VCaP (cell line): ENCODE measurements around the gene TSPAN18.

ENCODE experiments used
- H3K27ac ChIP-seq: fragments of 450-650 bp; 2 replicates; pipeline ENCODE4 v1.5.1; 2017
- TF ChIP-seq, protein P1 (sequence below): fragments of 450-650 bp; conservative IDR thresholded peaks from 2 replicates; pipeline ENCODE4 v1.5.1; 2017; ENCODE audit warnings: mild to moderate bottlenecking, moderate library complexity

TSPAN18 gene

DNA sequence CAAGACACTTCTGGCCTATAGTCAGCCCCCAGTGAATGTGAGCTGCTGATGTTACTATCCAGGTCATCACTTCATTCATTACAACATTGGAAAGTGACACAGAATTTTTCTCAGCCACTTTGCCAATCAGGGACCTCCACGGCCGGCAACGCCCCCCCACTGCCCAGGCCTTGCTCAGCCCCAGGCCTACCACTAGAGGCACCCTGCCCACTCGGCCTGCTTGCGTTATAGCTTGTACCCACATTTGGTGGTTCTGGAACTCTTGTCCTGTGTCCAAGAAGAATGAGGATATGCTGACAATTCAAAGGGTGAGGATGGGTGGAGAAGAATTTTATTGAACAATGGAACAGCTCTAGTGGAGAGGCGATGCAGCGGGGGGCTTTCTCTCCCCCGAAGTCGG, 96.2 kb downstream of the TSPAN18 start:
- no peak overlapping the region for H3K27ac ChIP-seq
- TF ChIP-seq, protein P1, sequence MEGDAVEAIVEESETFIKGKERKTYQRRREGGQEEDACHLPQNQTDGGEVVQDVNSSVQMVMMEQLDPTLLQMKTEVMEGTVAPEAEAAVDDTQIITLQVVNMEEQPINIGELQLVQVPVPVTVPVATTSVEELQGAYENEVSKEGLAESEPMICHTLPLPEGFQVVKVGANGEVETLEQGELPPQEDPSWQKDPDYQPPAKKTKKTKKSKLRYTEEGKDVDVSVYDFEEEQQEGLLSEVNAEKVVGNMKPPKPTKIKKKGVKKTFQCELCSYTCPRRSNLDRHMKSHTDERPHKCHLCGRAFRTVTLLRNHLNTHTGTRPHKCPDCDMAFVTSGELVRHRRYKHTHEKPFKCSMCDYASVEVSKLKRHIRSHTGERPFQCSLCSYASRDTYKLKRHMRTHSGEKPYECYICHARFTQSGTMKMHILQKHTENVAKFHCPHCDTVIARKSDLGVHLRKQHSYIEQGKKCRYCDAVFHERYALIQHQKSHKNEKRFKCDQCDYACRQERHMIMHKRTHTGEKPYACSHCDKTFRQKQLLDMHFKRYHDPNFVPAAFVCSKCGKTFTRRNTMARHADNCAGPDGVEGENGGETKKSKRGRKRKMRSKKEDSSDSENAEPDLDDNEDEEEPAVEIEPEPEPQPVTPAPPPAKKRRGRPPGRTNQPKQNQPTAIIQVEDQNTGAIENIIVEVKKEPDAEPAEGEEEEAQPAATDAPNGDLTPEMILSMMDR, result no peak

DNA sequence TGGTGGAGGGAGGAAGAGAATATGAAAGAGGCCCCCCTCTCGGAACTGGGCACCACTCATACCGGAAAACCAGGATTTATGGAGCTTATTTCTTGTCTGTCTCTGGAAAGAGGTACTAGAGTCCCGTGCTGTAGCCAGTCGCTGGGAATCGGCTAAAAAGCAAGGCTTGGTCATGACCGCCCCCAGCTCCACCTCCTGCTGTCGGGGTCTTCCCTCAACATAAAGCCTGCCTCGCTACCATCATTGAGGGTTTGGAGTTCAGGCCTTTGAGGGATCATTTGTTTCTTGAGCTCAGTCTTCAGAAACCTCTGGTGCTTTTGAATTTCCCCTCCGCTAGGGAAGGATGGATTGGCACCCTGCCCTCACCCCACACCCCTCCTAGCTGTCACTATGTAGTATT, 97.1 kb downstream of the TSPAN18 start:
- TF ChIP-seq, protein P1, result no peak
- no peak overlapping the region for H3K27ac ChIP-seq

DNA sequence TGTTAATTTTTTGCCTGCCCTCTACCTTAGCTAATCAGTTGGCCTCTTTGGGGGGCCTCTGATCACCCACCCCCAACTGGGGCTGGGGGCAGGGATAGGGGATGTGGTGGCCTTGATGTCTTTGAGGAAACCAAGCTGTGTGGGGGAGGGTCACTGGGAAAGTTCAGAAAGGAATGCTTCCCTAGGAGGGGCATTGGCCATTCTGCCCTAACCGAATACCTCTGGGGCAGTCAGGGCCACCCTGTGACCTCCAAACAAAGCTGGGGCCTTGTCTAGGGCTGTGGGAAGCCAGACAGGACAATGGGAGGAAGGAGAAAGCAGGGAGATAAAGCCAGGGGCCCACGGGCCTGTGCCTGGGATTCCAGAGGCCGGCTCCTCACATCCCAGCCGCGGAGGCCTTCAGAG, 97.5 kb downstream of the TSPAN18 start:
- no peak overlapping the region for H3K27ac ChIP-seq
- TF ChIP-seq, protein P1, result no peak

DNA sequence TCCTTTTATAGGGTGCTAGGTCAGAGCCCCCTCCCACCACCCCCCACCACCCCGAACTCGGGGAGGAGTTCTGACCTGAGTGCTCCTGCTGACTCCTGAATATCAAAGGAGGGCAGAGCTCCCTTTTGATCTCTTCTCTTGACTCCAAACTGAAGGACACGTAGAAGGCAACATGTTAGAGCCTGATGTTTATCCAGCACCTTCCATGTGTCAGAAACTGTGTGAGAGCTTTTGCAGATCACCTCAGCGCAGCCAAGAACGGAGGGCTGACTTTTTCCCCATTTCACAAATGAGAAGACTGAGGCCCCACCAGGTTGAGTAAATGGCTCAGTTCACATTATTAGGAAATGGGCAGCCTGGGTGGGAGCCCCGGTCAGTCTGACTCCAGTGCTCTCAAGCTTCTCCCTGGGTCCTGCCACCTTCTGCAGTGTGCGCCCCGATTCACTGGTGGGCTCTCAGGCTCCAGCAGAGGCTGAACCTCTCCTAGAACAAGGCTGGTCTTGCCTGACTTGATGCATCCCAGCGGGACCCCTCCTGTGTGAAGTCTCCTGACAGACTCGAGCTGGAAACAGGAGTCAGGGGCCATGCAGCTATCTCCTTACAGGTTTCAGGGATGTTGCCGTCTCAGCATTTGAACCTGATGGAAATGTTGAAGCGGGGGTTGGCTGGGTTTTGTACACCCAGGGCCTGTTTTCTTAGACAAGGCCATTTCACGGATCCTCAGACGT, 98.5 kb downstream of the TSPAN18 start:
- no peak overlapping the region for H3K27ac ChIP-seq
- TF ChIP-seq, protein P1, result no peak

DNA sequence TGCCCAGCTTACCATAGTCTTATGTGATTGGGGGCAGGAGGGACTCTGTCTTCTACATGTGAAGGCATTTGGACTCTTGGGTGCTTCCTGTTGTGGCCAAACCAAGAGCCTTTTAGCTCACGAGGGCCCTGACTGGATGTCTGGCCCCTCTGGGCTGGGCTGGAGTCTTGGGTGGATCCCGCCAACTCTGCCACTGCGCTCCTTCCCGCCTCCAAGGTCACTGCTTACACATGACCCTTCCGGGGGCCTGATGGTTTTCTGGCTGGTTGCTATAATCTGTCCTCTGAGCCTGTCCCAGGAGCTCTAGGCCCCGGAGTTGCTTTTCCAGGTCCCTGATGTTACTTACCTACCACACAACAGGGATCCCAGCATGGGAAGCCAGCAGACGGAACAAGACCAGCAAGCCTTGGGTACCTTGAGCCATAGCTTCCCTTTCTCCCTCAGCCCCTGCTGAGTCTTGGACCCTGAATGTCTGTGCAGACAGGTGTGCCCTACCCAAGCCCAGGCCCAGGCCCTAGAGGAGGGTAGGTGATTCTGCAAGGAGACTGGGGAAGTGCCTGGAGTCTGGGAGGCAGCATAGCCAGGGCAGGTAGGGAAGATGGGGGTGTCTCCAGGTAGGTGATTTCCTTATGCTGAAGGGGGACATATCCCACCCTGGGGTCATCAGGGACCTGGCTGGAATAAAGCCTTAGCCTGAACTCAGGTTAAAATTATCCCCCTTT, 100.3 kb downstream of the TSPAN18 start:
- TF ChIP-seq, protein P1, result no peak
- H3K27ac ChIP-seq, result no peak overlapping the region

DNA sequence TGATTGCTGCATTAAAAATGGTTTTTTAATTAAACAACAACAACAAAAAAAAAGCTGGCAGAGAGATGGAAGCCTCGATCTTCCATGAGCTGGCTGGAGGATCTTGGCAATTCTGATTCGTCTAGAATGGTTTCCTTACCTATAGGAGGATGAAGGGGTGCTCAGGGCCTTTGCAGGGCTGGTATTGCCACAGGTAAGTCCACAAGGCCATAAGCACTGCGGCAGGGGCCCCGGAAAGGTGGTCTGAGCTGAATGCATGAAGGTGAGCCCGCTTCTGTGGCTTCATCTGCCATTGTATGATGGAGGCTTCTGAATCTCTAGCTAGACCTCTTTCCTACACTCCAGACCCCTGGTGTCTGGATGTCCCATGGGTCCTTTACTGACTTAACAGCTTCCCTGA, 101.5 kb downstream of the TSPAN18 start:
- TF ChIP-seq, protein P1, result no peak
- no peak overlapping the region for H3K27ac ChIP-seq

DNA sequence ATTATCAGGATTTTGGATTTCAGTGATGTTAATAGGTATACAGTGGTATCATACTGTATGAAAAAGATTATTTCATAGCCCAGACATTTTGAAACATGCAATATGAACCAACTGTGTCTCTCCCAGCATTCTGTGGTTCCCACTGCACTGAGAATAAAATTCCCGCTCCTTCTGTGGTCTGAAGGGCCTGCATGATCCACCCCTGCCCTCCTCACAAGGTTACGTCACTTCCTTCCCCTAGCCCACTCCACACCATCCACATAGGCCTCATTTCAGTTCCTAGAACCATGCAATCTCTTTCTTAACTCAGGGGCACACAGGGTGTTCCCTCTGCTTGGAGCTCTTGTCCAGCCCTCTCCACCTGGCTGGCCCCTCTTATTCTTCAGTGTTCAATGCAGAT, 103.1 kb downstream of the TSPAN18 start:
- no peak overlapping the region for H3K27ac ChIP-seq
- TF ChIP-seq, protein P1, result no peak
